Stomach (tissue), 4 donors: ENCODE data around the gene CD247.

ENCODE experiments used
- POLR2A ChIP-seq, 4 donors: fragments of 450-650 bp; IDR thresholded peaks; one replicate each; pipeline ENCODE4 v1.6.1; 2016; ENCODE audit warnings: antibody characterized with exemption in 4 of 4, control low read depth in 2 of 4, mild to moderate bottlenecking in 1 of 4, moderate library complexity in 1 of 4
- TF ChIP-seq, protein P1 (sequence below), 7 experiments: fragments of 450-650 bp in 4 of 7; fragments of 200-600 bp in 3 of 7; sonication (generic) in 3 of 7; IDR thresholded peaks; one replicate each; pipeline ENCODE4 v1.5.1; 2016 to 2019; ENCODE audit warnings: antibody characterized with exemption in 7 of 7, control low read depth in 2 of 7, mild to moderate bottlenecking in 1 of 7

DNA sequence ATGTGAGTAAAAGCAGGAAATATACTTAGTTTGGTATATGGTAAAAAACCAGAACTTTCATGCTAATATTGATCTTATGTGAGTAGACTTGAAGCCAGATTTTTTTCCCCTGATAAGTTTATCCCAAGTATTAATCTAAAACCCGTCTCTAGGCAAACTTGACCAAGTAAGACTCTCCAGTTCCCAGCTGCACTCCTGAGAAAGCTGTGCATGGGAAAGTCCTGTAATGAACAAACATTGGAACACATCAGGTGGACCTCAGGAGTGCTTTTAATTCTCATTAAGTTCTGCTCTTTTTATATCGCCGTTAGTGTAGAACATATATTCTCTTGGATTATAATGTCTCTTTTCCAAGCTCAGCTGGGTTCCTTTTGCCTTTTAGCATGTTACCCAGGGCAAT, 105.0 kb downstream of the CD247 start:
- TF ChIP-seq, protein P1, sequence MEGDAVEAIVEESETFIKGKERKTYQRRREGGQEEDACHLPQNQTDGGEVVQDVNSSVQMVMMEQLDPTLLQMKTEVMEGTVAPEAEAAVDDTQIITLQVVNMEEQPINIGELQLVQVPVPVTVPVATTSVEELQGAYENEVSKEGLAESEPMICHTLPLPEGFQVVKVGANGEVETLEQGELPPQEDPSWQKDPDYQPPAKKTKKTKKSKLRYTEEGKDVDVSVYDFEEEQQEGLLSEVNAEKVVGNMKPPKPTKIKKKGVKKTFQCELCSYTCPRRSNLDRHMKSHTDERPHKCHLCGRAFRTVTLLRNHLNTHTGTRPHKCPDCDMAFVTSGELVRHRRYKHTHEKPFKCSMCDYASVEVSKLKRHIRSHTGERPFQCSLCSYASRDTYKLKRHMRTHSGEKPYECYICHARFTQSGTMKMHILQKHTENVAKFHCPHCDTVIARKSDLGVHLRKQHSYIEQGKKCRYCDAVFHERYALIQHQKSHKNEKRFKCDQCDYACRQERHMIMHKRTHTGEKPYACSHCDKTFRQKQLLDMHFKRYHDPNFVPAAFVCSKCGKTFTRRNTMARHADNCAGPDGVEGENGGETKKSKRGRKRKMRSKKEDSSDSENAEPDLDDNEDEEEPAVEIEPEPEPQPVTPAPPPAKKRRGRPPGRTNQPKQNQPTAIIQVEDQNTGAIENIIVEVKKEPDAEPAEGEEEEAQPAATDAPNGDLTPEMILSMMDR (IDR thresholded peaks at IDR 0.05), result no peak
- no peak for TF ChIP-seq POLR2A (IDR thresholded peaks at IDR 0.05)
